NCI-H460 (cell line): ENCODE measurements around the gene FBLN1. TPM values are rescaled to one million over a fixed set of nuclear protein-coding genes. Genes with fewer than 3 reads are reported as not detected.

Source experiments
- small RNA-seq, 2 experiments: library from RNA; depleted of rRNA; stranded (forward); fragments of <200 nt; gene quantifications; one replicate each; pipeline ENCODE3, GENCODE V24; 2014
- total RNA-seq: library from RNA; depleted of rRNA; stranded (reverse); fragments of >200 nt; shearing (Covaris generic); gene quantifications from 2 replicates; pipeline ENCODE4 v1.2.3, GENCODE V29; 2014; rRNA removed

FBLN1 gene
- total RNA-seq, 1 experiment from 2014 or later, result 3.9 TPM

Small RNA genes lying within 50 kb of the gene (small RNA-seq; reads per million reads assigned to genes)
- gene RNU6-1161P, result 0 reads per million in 2 experiments

Other genes with a start within 250 kb of the FBLN1 start
- not detected in 2 replicates for gene UPK3A, start 217.9 kb upstream of the FBLN1 start, total RNA-seq
- 9.1 and 12.9 TPM in 2 replicates for gene FAM118A, start 192.9 kb upstream of the FBLN1 start, total RNA-seq
- 0.10 TPM in 1 of 2 replicates, not detected in the other for gene SMC1B, start 89.3 kb upstream of the FBLN1 start, total RNA-seq
- 0.72 and 1.1 TPM in 2 replicates for gene RIBC2, start 89.2 kb upstream of the FBLN1 start, total RNA-seq
- 42.1 and 58.6 TPM in 2 replicates for gene ATXN10, start 169.0 kb downstream of the FBLN1 start, total RNA-seq